Keratinocyte (primary cell): ENCODE measurements around the gene MAN1C1.
A peak's percentile ranks its signal among the peaks of the same experiment; 100 is the strongest.

Experiments used
- EZH2 ChIP-seq: IDR thresholded peaks from one replicate; pipeline ENCODE4 v1.6.1; 2012; ENCODE audit warnings: inconsistent platforms, mild to moderate bottlenecking, low read length, moderate library complexity
- TF ChIP-seq, protein P1 (sequence below), 3 experiments: IDR thresholded peaks in 1 of 3; conservative IDR thresholded peaks in 1 of 3; optimal IDR thresholded peaks in 1 of 3; 2 replicates in 2 of 3; 3 replicates in 1 of 3; pipeline versions ENCODE3 to v1.5.1; 2011; ENCODE audit warnings: low read length in 3 of 3, mild to moderate bottlenecking in 3 of 3, moderate library complexity in 2 of 3, control low read depth in 1 of 3, inconsistent platforms in 1 of 3; ENCODE audit not compliant: insufficient read depth in 2 of 3; ENCODE audit errors: extremely low read depth in 1 of 3

DNA sequence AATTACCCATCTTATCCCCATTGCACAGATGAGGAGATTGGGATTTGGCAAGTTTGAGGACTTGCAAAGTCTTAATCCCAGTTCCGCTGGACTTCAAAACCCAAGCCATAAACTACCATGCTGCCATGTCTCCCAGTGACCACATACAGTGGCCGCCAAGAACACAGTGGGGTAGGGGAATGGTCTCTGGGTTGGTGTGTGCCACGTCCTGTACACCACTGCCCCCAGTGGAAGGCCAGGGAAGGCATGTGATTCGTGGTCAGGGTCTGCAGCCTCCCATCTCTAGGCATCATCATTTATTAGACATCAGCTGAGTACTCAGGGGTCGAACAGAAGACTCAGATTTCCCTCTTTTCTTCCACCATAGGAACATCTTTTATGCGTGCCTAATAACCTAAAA, 76.0 kb downstream of the MAN1C1 start:
- TF ChIP-seq, protein P1, sequence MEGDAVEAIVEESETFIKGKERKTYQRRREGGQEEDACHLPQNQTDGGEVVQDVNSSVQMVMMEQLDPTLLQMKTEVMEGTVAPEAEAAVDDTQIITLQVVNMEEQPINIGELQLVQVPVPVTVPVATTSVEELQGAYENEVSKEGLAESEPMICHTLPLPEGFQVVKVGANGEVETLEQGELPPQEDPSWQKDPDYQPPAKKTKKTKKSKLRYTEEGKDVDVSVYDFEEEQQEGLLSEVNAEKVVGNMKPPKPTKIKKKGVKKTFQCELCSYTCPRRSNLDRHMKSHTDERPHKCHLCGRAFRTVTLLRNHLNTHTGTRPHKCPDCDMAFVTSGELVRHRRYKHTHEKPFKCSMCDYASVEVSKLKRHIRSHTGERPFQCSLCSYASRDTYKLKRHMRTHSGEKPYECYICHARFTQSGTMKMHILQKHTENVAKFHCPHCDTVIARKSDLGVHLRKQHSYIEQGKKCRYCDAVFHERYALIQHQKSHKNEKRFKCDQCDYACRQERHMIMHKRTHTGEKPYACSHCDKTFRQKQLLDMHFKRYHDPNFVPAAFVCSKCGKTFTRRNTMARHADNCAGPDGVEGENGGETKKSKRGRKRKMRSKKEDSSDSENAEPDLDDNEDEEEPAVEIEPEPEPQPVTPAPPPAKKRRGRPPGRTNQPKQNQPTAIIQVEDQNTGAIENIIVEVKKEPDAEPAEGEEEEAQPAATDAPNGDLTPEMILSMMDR (optimal IDR thresholded peaks at IDR 0.05 in 1 of 3, IDR thresholded peaks at IDR 0.05 in 1 of 3, conservative IDR thresholded peaks at IDR 0.05 in 1 of 3; ENCODE audit: extremely low read depth in 1 of 3, insufficient read depth in 2 of 3, low read length in 3 of 3) = peak; percentile 49 to 68 (median 50)
- no peak for TF ChIP-seq EZH2
